BLaER1 (cell line): ENCODE measurements around the gene MBD2.

Experiments
- H3K27ac ChIP-seq: shearing (Covaris generic); formaldehyde crosslinking; 2 replicates; pipeline ENCODE4 v1.8.1; 2022
- H3K27me3 ChIP-seq: shearing (Covaris generic); formaldehyde crosslinking; 2 replicates; pipeline ENCODE4 v1.8.1; 2022
- H3K36me3 ChIP-seq: shearing (Covaris generic); formaldehyde crosslinking; 2 replicates; pipeline ENCODE4 v1.8.1; 2022
- H3K4me1 ChIP-seq: shearing (Covaris generic); formaldehyde crosslinking; 2 replicates; pipeline ENCODE4 v1.8.1; 2022
- H3K4me2 ChIP-seq: shearing (Covaris generic); formaldehyde crosslinking; 2 replicates; pipeline ENCODE4 v1.8.1; 2022
- H3K4me3 ChIP-seq: shearing (Covaris generic); formaldehyde crosslinking; 2 replicates; pipeline ENCODE4 v1.8.1; 2022
- H3K9ac ChIP-seq: shearing (Covaris generic); formaldehyde crosslinking; 2 replicates; pipeline ENCODE4 v1.8.1; 2022
- H3K9me3 ChIP-seq: shearing (Covaris generic); formaldehyde crosslinking; 2 replicates; pipeline ENCODE4 v1.8.1; 2022
- H4K20me1 ChIP-seq: shearing (Covaris generic); formaldehyde crosslinking; 2 replicates; pipeline ENCODE4 v1.8.1; 2022
- Cebpa-rat ChIP-seq: shearing (Covaris generic); IDR thresholded peaks from 2 replicates; pipeline ENCODE4 v1.8.1; 2022

The MBD2 gene

DNA sequence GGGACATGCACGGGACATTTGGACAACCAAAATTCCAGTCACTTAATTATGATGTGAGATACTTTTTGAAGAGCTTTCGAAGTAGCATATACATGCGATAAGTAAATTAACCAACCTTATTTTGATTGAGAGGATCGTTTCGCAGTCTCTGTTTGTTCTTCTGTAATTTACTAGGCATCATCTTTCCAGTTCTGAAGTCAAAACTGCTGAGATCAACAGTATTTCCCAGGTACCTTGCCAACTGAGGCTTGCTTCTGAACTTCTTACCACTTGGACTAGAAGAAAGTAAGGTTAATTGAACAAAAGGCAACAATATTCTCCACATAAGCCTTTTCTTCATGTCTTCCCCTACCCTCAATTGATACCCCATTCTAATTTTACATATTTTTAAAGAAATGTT is 19.6 kb downstream of the MBD2 start:
- Histone ChIP-seq H3K9ac (no peak overlapping the region), H3K27ac (no peak overlapping the region), H3K4me3 (no peak overlapping the region), H3K4me2 (0 out of 2 replicates have a peak overlapping the region, but pooled peaks have one; percentile 32), H3K36me3 (peaks cover 59% of the 10 kb centered on the region), H3K9me3 (peaks cover 9% of the 10 kb centered on the region), H4K20me1 (peaks cover 73% of the 10 kb centered on the region), H3K4me1 (peaks cover 27% of the 10 kb centered on the region), H3K27me3 (no peaks in the 10 kb centered on the region)
- TF ChIP-seq Cebpa-rat = no peak

DNA sequence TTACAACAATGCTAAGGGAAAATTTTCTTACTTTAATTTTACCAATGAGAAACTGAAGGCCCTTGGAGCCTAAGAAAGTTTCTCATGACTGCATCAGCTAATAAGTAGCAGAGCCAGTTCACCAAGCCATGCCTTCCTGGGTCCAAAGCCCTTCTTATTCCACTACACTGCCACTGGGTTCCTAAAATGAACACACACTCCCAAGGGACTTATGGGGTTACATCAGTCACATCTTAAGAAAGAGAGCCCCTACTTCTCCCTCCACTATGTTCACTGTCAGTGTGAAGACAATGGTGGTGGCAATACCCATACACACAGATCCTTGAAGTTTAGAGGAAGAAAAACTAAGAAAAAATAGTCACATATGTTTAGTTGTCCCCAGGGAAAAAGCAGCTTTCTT is 20.6 kb downstream of the MBD2 start:
- Histone ChIP-seq H3K4me1 (peaks cover 27% of the 10 kb centered on the region), H3K27ac (0 out of 2 replicates have a peak overlapping the region, but pooled peaks have one; percentile 1), H3K4me2 (peak overlapping the region; percentile 32), H3K27me3 (no peaks in the 10 kb centered on the region), H4K20me1 (peaks cover 68% of the 10 kb centered on the region), H3K36me3 (peaks cover 61% of the 10 kb centered on the region), H3K9me3 (peaks cover 8% of the 10 kb centered on the region), H3K4me3 (no peak overlapping the region), H3K9ac (no peak overlapping the region)
- TF ChIP-seq Cebpa-rat = no peak

DNA sequence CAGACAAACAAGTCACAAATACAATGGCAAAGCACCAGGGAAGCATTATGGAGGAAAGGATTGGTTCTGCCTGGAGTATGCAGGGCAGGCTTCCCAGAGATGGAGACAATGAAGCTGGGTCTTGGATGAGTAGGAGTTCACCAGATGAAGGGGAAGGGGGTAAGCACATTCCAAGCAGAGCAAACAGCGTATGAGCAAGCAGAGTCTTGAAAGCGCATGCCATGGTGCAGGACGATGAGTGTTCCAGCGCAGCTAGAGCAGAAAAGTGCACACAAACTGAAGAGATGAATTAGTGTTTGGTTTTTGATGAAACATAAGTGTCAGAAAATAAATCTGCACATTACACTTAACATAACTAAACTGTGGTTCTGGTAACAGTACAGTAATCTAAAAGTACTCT is 21.6 kb downstream of the MBD2 start:
- Histone ChIP-seq H3K4me3 (no peak overlapping the region), H3K9ac (no peak overlapping the region), H3K4me2 (no peak overlapping the region), H3K4me1 (peaks cover 27% of the 10 kb centered on the region), H4K20me1 (peaks cover 57% of the 10 kb centered on the region), H3K9me3 (peaks cover 4% of the 10 kb centered on the region), H3K27me3 (no peaks in the 10 kb centered on the region), H3K27ac (no peak overlapping the region), H3K36me3 (peaks cover 68% of the 10 kb centered on the region)
- TF ChIP-seq Cebpa-rat = no peak

DNA sequence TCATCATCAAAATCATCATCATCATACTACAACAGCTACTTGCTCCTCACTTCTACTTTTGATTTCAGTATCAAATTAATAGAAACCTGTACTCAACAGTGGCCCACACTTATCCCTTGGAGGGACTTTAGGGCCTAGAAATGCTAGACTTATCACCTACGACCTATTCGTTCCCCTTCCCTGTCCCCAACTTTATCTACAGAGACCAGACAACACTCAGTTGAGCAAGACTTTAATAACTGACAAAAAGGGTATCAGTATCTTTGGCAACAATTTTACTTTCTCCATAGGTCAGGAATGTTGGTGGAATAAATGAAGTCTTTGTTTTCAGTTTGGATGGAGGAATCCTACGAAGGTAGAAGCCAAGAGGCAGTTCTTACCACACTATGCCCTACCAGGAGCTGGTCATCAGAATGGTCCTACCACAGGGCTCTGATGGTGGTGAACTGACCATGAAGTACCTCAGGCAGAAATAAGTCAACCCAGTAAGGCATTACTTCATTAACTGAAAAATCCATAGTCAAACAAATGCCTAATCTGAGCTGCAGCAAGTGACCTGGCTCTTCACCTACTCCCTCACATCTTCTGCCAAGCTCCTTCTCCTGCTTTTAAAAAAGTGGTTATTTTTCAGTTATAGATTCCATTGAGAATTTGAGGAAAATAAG is 26.6 kb downstream of the MBD2 start:
- no peak for TF ChIP-seq Cebpa-rat
- no peak overlapping the region for H3K4me2 ChIP-seq
- peaks cover 55% of the 10 kb centered on the region for H3K36me3 ChIP-seq
- H3K9me3 ChIP-seq = peaks cover 4% of the 10 kb centered on the region
- no peak overlapping the region for H3K27ac ChIP-seq
- no peak overlapping the region for H3K4me3 ChIP-seq
- no peak overlapping the region for H3K9ac ChIP-seq
- peaks cover 21% of the 10 kb centered on the region; the same call in 1 of the 2 replicates for H4K20me1 ChIP-seq
- H3K4me1 ChIP-seq = no peaks in the 10 kb centered on the region
- H3K27me3 ChIP-seq = no peaks in the 10 kb centered on the region

DNA sequence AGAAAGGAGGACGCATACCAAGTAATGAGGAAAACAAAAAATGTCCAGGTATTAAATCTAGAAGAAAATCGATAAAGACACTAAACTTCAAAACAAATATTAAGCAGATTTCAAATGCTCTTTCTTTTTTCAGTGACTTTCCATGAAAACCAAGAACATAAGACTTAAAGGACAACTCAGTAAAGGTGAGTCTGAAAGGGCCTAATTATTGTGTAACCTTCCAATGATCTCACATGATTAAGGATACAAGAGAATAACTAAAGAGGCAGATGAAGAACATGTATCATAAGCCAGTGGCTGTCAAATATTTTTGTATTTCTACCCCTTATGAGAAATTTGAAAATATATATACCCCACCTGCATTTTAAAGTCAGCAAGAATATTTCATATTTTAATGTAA is 30.7 kb downstream of the MBD2 start:
- no peak for TF ChIP-seq Cebpa-rat

GRCh38 chr18:54192900-54193299 is 31.6 kb downstream of the MBD2 start:
- Histone ChIP-seq H3K36me3 (peaks cover 43% of the 10 kb centered on the region), H3K4me1 (no peaks in the 10 kb centered on the region), H4K20me1 (peaks cover 25% of the 10 kb centered on the region), H3K27ac (no peak overlapping the region), H3K9me3 (no peaks in the 10 kb centered on the region), H3K9ac (no peak overlapping the region), H3K4me3 (no peak overlapping the region), H3K27me3 (no peaks in the 10 kb centered on the region), H3K4me2 (no peak overlapping the region)
- no peak for TF ChIP-seq Cebpa-rat

More for the DNA sequence above, 30.7 kb downstream of the MBD2 start:
- no peak overlapping the region for H3K9ac ChIP-seq
- H3K36me3 ChIP-seq = peaks cover 49% of the 10 kb centered on the region
- H3K4me1 ChIP-seq = no peaks in the 10 kb centered on the region
- peaks cover 25% of the 10 kb centered on the region for H4K20me1 ChIP-seq
- no peak overlapping the region for H3K4me3 ChIP-seq
- no peaks in the 10 kb centered on the region for H3K9me3 ChIP-seq
- H3K4me2 ChIP-seq = no peak overlapping the region
- H3K27ac ChIP-seq = no peak overlapping the region
- H3K27me3 ChIP-seq = no peaks in the 10 kb centered on the region

- H3K4me2 ChIP-seq = no peak overlapping the region
- no peaks in the 10 kb centered on the region for H3K27me3 ChIP-seq
- H3K9ac ChIP-seq = no peak overlapping the region
- peaks cover 43% of the 10 kb centered on the region for H3K36me3 ChIP-seq
- H3K27ac ChIP-seq = no peak overlapping the region
- no peaks in the 10 kb centered on the region for H3K9me3 ChIP-seq
- H3K4me3 ChIP-seq = no peak overlapping the region
- H3K4me1 ChIP-seq = no peaks in the 10 kb centered on the region
- peaks cover 24% of the 10 kb centered on the region for H4K20me1 ChIP-seq
- TF ChIP-seq Cebpa-rat = no peak
Measured at GRCh38 chr18:54192415-54192814, 32.1 kb downstream of the MBD2 start.

GRCh38 chr18:54191352-54191751 is 33.1 kb downstream of the MBD2 start:
- Histone ChIP-seq H3K27me3 (no peaks in the 10 kb centered on the region), H3K4me2 (no peak overlapping the region), H3K4me1 (no peaks in the 10 kb centered on the region), H3K9ac (no peak overlapping the region), H3K4me3 (no peak overlapping the region), H3K9me3 (no peaks in the 10 kb centered on the region), H4K20me1 (peaks cover 18% of the 10 kb centered on the region), H3K27ac (no peak overlapping the region), H3K36me3 (peaks cover 41% of the 10 kb centered on the region)
- TF ChIP-seq Cebpa-rat = no peak

- Histone ChIP-seq H3K4me3 (no peak overlapping the region), H3K9ac (no peak overlapping the region), H4K20me1 (peaks cover 17% of the 10 kb centered on the region), H3K4me2 (no peak overlapping the region), H3K27me3 (no peaks in the 10 kb centered on the region), H3K4me1 (no peaks in the 10 kb centered on the region), H3K9me3 (no peaks in the 10 kb centered on the region), H3K27ac (no peak overlapping the region), H3K36me3 (peaks cover 58% of the 10 kb centered on the region)
- no peak for TF ChIP-seq Cebpa-rat
Measured at GRCh38 chr18:54187372-54187771, 37.1 kb downstream of the MBD2 start.

- H4K20me1 ChIP-seq = peaks cover 5% of the 10 kb centered on the region; the same call in 1 of the 2 replicates
- no peak overlapping the region for H3K9ac ChIP-seq
- TF ChIP-seq Cebpa-rat = no peak
- no peaks in the 10 kb centered on the region for H3K27me3 ChIP-seq
- no peak overlapping the region for H3K4me3 ChIP-seq
- peaks cover 58% of the 10 kb centered on the region for H3K36me3 ChIP-seq
- H3K4me1 ChIP-seq = no peaks in the 10 kb centered on the region
- no peak overlapping the region for H3K4me2 ChIP-seq
- H3K27ac ChIP-seq = no peak overlapping the region
- no peaks in the 10 kb centered on the region for H3K9me3 ChIP-seq
Measured at GRCh38 chr18:54184836-54185235, 39.6 kb downstream of the MBD2 start.

DNA sequence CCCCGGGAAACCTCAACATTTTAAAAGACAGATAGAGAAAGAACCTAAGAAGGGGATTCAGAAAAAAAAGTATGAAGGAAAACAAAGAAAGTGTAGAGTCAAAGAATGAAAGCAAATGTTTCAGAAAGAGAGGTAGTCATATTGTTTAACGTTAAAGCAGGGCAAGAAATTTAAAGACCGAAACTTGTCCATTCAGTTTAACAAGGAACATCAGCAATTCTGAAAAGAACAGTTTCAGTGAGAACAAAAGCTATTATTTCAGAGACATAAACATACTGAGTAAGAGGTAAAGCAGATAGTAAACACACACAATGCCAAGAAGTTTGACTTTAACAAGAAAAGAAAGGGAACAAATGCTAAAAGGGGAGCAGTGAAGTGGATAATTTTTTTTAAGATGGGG is 41.1 kb downstream of the MBD2 start:
- Histone ChIP-seq H3K27ac (no peak overlapping the region), H3K4me3 (no peak overlapping the region), H3K4me2 (no peak overlapping the region), H3K27me3 (no peaks in the 10 kb centered on the region), H3K9me3 (no peaks in the 10 kb centered on the region), H3K36me3 (peaks cover 49% of the 10 kb centered on the region), H3K4me1 (no peaks in the 10 kb centered on the region), H4K20me1 (peaks cover 10% of the 10 kb centered on the region; the same call in 1 of the 2 replicates), H3K9ac (no peak overlapping the region)
- no peak for TF ChIP-seq Cebpa-rat
